HG03196 (cell line): Measurements from ENCODE around the gene EBI3.
"Not testable (repeated sequence)": the region's sequence is repeated elsewhere in the genome, so short reads cannot be mapped to it uniquely, and the experiment has no call there.

Experiments
- ATAC-seq: cut with Tn5 transposase; IDR thresholded peaks from one replicate; pipeline ENCODE4 v1.9.1; 2021; ENCODE audit not compliant: unreplicated experiment

Gene EBI3

DNA sequence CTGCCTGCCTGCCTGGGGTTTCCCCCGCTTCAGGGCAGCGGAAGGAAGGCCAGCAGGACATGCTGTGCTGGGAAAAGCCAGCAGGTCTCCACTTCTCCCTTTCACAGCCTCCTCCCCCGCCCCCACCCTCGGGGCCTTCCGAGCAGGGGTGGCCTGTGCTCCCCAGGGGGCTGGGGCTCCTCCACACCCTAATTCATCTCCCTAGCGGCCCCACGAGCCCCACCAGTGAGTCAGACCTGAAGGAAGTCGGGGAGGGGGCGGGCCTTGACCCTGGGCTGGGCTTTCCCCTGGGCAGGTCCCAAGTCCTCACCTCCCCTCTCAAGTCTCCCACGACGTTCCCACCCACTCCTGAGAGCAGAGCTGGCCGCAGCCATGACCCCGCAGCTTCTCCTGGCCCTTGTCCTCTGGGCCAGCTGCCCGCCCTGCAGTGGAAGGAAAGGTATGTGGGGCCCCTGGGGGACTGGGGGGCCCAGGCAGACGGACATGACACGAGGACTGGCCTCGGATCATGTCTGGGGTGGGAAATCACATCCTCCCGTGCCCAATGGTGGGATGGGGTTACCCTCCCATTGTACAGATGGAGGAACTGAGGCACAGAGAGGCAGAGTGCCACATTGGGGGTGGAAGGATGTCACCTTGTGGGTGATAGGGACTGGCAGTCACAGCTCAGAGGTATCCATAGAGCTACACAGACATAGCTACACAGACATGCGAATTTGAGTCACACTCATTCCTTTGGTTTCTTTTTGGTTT lies at the start of gene EBI3:
Gene EBI3 (plus strand): TSS at position 345 of the 753 bp plus-strand sequence. CDS start 28 bp downstream, at position 373.
- peak; percentile 61 for ATAC-seq

DNA sequence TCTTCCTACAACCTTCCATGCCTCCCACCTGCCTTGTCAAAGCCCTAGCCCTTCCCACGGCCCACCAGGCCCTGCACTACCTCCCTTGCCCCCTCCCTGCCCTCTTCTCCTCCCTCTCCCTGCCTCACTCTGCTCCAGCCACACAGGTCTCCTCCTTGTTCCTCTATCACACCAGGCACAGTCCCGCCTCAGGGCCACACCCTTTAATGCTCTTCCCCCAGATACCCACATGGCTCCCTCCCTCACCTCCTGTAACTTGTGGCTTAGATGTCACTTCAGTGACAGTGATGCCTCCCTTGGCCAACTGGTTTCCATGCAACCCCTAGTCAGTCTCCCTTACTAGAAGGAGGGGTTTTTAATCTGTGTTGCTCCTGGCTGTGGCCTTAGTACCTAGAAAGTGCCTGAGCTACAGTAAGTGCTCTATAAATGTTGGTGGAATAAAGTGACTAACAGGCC lies 48.2 kb upstream of the EBI3 start:
- no peak for ATAC-seq

- ATAC-seq: peak; percentile 63
Observed at GRCh38 chr19:4182084-4182810, 47.1 kb upstream of the EBI3 start, which contains the start of the genes ANKRD24 and SIRT6. Gene ANKRD24, plus strand, starts transcription at chr19:4182689. Its CDS starts 3,737 bp downstream, at chr19:4186426. Gene SIRT6, minus strand, starts transcription at chr19:4182563. Its CDS starts 24 bp downstream, at chr19:4182539.

- no peak for ATAC-seq
Observed at GRCh38 chr19:4183967-4184717, 45.2 kb upstream of the EBI3 start.

- ATAC-seq: no peak
Observed at GRCh38 chr19:4184718-4185352, 44.5 kb upstream of the EBI3 start.

- no peak for ATAC-seq
Observed at GRCh38 chr19:4185413-4186086, 43.8 kb upstream of the EBI3 start.

- ATAC-seq: no peak
Observed at GRCh38 chr19:4186087-4186993, 43.0 kb upstream of the EBI3 start.

- no peak for ATAC-seq
Observed at GRCh38 chr19:4187313-4188122, 41.8 kb upstream of the EBI3 start.

- no peak for ATAC-seq
Observed at GRCh38 chr19:4189641-4190040, 39.7 kb upstream of the EBI3 start.

DNA sequence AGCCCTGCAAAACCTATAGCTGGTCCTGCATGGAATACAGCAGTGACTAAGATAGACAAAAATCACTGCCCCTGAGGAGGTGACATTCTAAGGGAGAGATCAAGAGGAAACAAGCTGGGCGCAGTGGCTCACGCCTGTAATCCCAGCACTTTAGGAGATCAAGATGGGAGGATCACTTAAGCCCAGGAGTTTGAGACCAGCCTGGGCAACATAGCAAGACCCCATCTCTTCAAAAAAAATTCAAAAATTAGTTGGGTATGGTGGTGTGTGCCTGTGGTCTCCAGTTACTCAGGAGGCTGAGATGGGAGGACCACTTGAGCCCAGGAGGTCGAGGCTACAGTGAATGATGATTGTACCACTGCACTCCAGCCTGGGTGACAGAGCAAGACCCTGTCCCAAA lies 36.8 kb upstream of the EBI3 start:
- ATAC-seq: not testable (repeated sequence)

DNA sequence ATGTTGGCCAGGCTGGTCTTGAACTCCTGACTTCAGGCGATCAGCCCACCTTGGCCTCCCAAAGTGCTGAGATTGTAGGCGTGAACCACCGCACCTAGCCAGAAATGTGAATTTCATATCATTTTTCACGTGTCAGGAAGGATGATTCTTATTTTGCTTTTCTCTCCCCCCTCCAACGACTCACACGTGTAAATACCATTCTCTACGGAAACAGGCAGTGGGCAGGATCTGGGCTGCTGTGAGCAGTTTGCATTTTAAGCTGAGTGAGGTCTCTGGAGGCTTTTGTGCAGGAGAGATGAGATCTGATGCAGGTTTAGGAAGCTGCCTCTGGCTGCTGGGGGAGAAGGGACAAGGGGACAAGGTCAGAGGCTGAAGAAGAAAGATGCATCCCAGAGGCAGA lies 35.0 kb upstream of the EBI3 start:
- no peak for ATAC-seq

- no peak for ATAC-seq
Observed at GRCh38 chr19:4196009-4196408, 33.3 kb upstream of the EBI3 start.

DNA sequence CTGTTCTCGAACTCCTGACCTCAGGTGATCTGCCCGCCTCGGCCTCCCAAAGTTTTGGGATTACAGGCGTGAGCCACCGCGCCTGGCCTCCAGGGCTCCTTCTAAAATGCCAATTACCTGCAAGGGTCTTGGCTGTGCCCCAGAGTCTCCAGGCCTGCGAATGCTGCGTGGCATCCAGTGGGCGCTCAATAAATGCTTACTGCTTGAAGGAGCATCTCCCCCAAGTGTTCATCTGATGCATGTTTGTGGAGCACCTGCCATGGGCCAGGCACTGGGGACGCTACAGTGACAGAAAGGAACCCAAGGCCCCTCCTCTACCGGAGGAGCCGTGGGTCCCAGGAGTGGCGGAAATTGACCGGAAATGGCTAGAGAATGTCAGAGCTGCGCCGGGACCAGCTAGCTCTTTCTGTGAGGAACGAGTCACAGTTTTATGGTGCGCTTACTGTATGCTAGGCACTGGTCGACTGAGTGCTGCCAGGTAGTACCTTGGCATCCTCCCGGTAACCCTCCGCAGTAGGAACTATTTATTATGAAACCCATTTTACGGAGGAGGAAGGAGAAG lies 32.7 kb upstream of the EBI3 start:
- no peak for ATAC-seq

GRCh38 chr19:4197228-4197624 lies 32.1 kb upstream of the EBI3 start:
- no peak for ATAC-seq

DNA sequence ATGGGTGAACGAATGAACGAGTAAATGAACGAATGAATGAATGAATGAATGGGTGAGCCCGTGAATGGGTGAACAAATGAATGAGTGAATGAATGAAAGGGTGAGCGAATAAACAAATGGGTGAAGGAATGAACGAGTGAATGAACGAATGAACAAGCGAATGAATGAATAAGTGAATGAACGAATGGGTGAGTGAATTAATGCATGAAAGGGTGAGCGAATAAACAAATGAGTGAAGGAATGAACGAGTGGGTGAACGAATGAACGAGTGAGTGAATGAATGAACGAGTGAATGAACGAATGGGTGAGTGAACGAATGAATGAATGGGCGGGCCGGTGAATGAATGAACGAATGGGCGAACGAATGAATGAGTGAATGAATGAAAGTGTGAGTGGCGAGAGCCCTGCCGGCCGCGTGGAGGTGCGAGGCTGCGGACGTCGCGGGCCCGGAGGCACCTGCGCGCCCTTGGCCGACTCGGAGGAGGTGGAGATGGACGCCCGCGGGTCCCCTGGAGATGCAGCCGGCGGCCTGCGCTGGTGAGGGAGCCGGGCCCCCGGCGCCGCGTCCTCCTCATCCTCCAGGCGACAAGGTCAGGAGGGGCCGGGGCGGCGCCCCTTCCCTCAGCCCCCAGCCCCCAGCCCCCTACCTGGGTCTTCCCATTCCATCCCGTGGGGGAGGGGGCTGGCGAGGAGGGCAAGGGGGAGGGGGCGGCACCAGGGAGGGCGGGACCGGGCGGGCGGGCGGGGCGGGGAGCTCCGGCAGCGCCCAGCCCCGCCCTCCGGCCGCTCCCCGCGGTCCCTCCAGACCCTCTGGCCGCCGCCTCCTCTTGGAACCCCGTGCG lies 31.5 kb upstream of the EBI3 start:
- ATAC-seq: no peak

GRCh38 chr19:4198467-4199126 lies 30.7 kb upstream of the EBI3 start:
- no peak for ATAC-seq
